IMR-90 (cell line): ENCODE data around the gene ATP2A3. TPM values are rescaled to one million over a fixed set of nuclear protein-coding genes. Genes with fewer than 3 reads are reported as not detected.

Experiments used
- ATAC-seq: fragments of 200-7000 bp; cut with Tn5 transposase; 2 replicates; pipeline ENCODE4 v1.9.1; 2020; ENCODE audit warnings: low read depth, mild to moderate bottlenecking, moderate library complexity
- BruUV-seq: library from RNA; stranded (reverse); fragments of 400-500 nt; replicated peaks from 2 replicates; lab custom pipeline; 2021; lab: Mats Ljungman, UMichigan
- CTCF ChIA-PET: fragments of 300-600 bp; formaldehyde crosslinking; extraction: SDS; loops from one replicate; lab custom pipeline; 2021; ENCODE audit warnings: antibody characterized with exemption; lab: Yijun Ruan, JAX
- POLR2A ChIA-PET: fragments of 300-600 bp; sonication (Branson Sonifier 250); formaldehyde crosslinking; loops from one replicate; lab custom pipeline; 2022; ENCODE audit warnings: antibody characterized with exemption; ENCODE audit not compliant: unreplicated experiment; lab: Charles Lee
- DNase-seq: peaks from one replicate; pipeline ENCODE4 v3.0.0; 2013
- H2AFZ ChIP-seq: replicated peaks from 2 replicates; pipeline ENCODE3; 2013; ENCODE audit warnings: low read length, mild to moderate bottlenecking; ENCODE audit not compliant: poor library complexity
- H2AK5ac ChIP-seq: 2 replicates; pipeline ENCODE4 v1.6.1; 2013; ENCODE audit warnings: low read depth, low read length, inconsistent platforms
- H2AK9ac ChIP-seq: replicated peaks from 2 replicates; pipeline ENCODE3; 2013; ENCODE audit warnings: mild to moderate bottlenecking, low read depth, low read length, moderate library complexity; ENCODE audit not compliant: poor library complexity
- H2BK120ac ChIP-seq: 2 replicates; pipeline ENCODE4 v1.6.1; 2013; ENCODE audit warnings: low read depth, low read length, inconsistent platforms
- H2BK15ac ChIP-seq: 3 replicates; pipeline ENCODE4 v1.6.1; 2013; ENCODE audit warnings: low read depth, low read length, inconsistent platforms
- H2BK20ac ChIP-seq: 2 replicates; pipeline ENCODE4 v1.6.1; 2013; ENCODE audit warnings: low read depth, mild to moderate bottlenecking, inconsistent platforms, low read length, moderate library complexity
- H2BK5ac ChIP-seq: 2 replicates; pipeline ENCODE4 v1.6.1; 2013; ENCODE audit warnings: mild to moderate bottlenecking, low read depth, low read length, inconsistent platforms; ENCODE audit not compliant: poor library complexity, severe bottlenecking
- H3K14ac ChIP-seq: replicated peaks from 2 replicates; pipeline ENCODE4 v1.6.1; 2013; ENCODE audit warnings: low read depth, low read length, inconsistent platforms
- H3K18ac ChIP-seq: 2 replicates; pipeline ENCODE4 v1.6.1; 2013; ENCODE audit warnings: low read depth, low read length, control low read depth
- H3K23ac ChIP-seq: 2 replicates; pipeline ENCODE4 v1.6.1; 2013; ENCODE audit warnings: low read depth, low read length, inconsistent platforms
- H3K27ac ChIP-seq: 2 replicates; pipeline ENCODE4 v1.5.1; 2013; ENCODE audit warnings: mild to moderate bottlenecking, control low read depth, low read length; ENCODE audit not compliant: insufficient read depth
- H3K27me3 ChIP-seq: 2 replicates; pipeline ENCODE4 v1.6.1; 2013; ENCODE audit warnings: low read length; ENCODE audit not compliant: control insufficient read depth, insufficient read depth
- H3K36me3 ChIP-seq: 2 replicates; pipeline ENCODE4 v1.6.1; 2013; ENCODE audit warnings: low read length, mixed read lengths; ENCODE audit not compliant: control insufficient read depth, insufficient read depth
- H3K4ac ChIP-seq: 2 replicates; pipeline ENCODE4 v1.6.1; 2013; ENCODE audit warnings: low read depth, low read length, inconsistent platforms
- H3K4me1 ChIP-seq: 2 replicates; pipeline ENCODE4 v1.6.1; 2013; ENCODE audit warnings: low read length, mixed read lengths; ENCODE audit not compliant: control insufficient read depth, insufficient read depth
- H3K4me2 ChIP-seq: 2 replicates; pipeline ENCODE4 v1.6.1; 2013; ENCODE audit warnings: low read depth, mild to moderate bottlenecking, control low read depth, low read length, moderate library complexity
- H3K4me3 ChIP-seq: 2 replicates; pipeline ENCODE4 v1.5.1; 2013; ENCODE audit warnings: low read depth, mild to moderate bottlenecking, control low read depth, low read length, moderate library complexity; ENCODE audit not compliant: insufficient read depth
- H3K56ac ChIP-seq: 2 replicates; pipeline ENCODE4 v1.6.1; 2013; ENCODE audit warnings: low read length, inconsistent platforms; ENCODE audit not compliant: insufficient read depth; ENCODE audit errors: extremely low read depth
- H3K79me1 ChIP-seq, 2 experiments: 2 replicates each; pipeline ENCODE4 v1.6.1; 2013; ENCODE audit warnings: low read length in 2 of 2, inconsistent platforms in 1 of 2, low read depth in 1 of 2
- H3K9ac ChIP-seq: 2 replicates; pipeline ENCODE4 v1.6.1; 2013; ENCODE audit warnings: low read depth, low read length, control low read depth
- H3K9me1 ChIP-seq: 2 replicates; pipeline ENCODE4 v1.6.1; 2013; ENCODE audit warnings: low read length, inconsistent platforms; ENCODE audit not compliant: insufficient read depth
- H3K9me3 ChIP-seq: 2 replicates; pipeline ENCODE4 v1.6.1; 2013; ENCODE audit warnings: low read length; ENCODE audit not compliant: control insufficient read depth, insufficient read depth
- H4K20me1 ChIP-seq: 2 replicates; pipeline ENCODE4 v1.6.1; 2013; ENCODE audit warnings: low read length, inconsistent platforms; ENCODE audit not compliant: insufficient read depth
- H4K5ac ChIP-seq: 2 replicates; pipeline ENCODE4 v1.6.1; 2013; ENCODE audit warnings: mild to moderate bottlenecking, low read depth, low read length, control low read depth
- H4K8ac ChIP-seq, 2 experiments: 2 replicates each; pipeline ENCODE4 v1.6.1; 2013; ENCODE audit warnings: low read depth in 2 of 2, low read length in 2 of 2, control low read depth in 1 of 2, inconsistent platforms in 1 of 2
- H4K91ac ChIP-seq: 2 replicates; pipeline ENCODE4 v1.6.1; 2013; ENCODE audit warnings: low read depth, low read length, inconsistent platforms; ENCODE audit not compliant: insufficient read depth
- BHLHE40 ChIP-seq: fragments of 150-350 bp; IDR thresholded peaks from 2 replicates; pipeline ENCODE4 v1.6.1; 2016; ENCODE audit warnings: mild to moderate bottlenecking, low read depth, low read length
- CEBPB ChIP-seq: IDR thresholded peaks from 2 replicates; pipeline ENCODE4 v1.6.1; 2012; ENCODE audit warnings: low read depth, low read length, improper control_type of control experiment
- CHD1 ChIP-seq: IDR thresholded peaks from 2 replicates; pipeline ENCODE4 v1.6.1; 2012; ENCODE audit warnings: low read depth, low read length, improper control_type of control experiment
- CTCF ChIP-seq: conservative IDR thresholded peaks from 2 replicates; pipeline ENCODE4 v1.5.1; 2012; ENCODE audit warnings: mild to moderate bottlenecking, low read depth, low read length, improper control_type of control experiment
- ELK1 ChIP-seq: fragments of 150-350 bp; IDR thresholded peaks from 2 replicates; pipeline ENCODE4 v1.6.1; 2016; ENCODE audit warnings: low read depth, mild to moderate bottlenecking, low read length, moderate library complexity, borderline replicate concordance
- FOS ChIP-seq: fragments of 150-350 bp; IDR thresholded peaks from 2 replicates; pipeline ENCODE4 v1.6.1; 2016; ENCODE audit warnings: low read depth, low read length
- MAFK ChIP-seq: IDR thresholded peaks from 2 replicates; pipeline ENCODE4 v1.6.1; 2012; ENCODE audit warnings: low read depth, low read length, improper control_type of control experiment
- MAZ ChIP-seq: IDR thresholded peaks from 2 replicates; pipeline ENCODE4 v1.6.1; 2012; ENCODE audit warnings: low read depth, mild to moderate bottlenecking, low read length, improper control_type of control experiment, moderate library complexity, borderline replicate concordance
- MXI1 ChIP-seq: IDR thresholded peaks from 2 replicates; pipeline ENCODE4 v1.6.1; 2012; ENCODE audit warnings: low read depth, mild to moderate bottlenecking, low read length, moderate library complexity, borderline replicate concordance
- NFE2L2 ChIP-seq: fragments of 150-350 bp; IDR thresholded peaks from 2 replicates; pipeline ENCODE4 v1.6.1; 2016; ENCODE audit warnings: low read depth, mild to moderate bottlenecking, low read length
- POLR2A ChIP-seq: IDR thresholded peaks from 2 replicates; pipeline ENCODE4 v1.6.1; 2012; ENCODE audit warnings: mild to moderate bottlenecking, low read depth, low read length
- RAD21 ChIP-seq: IDR thresholded peaks from 2 replicates; pipeline ENCODE4 v1.6.1; 2012; ENCODE audit warnings: low read length, improper control_type of control experiment
- RCOR1 ChIP-seq: IDR thresholded peaks from 2 replicates; pipeline ENCODE4 v1.6.1; 2012; ENCODE audit warnings: mild to moderate bottlenecking, low read length, improper control_type of control experiment; ENCODE audit not compliant: insufficient replicate concordance
- RFX5 ChIP-seq: IDR thresholded peaks from 2 replicates; pipeline ENCODE4 v1.8.0; 2012; ENCODE audit warnings: low read depth, mild to moderate bottlenecking, low read length, moderate library complexity
- SMC3 ChIP-seq: fragments of 150-350 bp; IDR thresholded peaks from 2 replicates; pipeline ENCODE4 v1.6.1; 2016; ENCODE audit warnings: low read depth, mild to moderate bottlenecking, antibody characterized with exemption, low read length, moderate library complexity
- USF2 ChIP-seq: fragments of 150-350 bp; IDR thresholded peaks from 2 replicates; pipeline ENCODE4 v1.6.1; 2017; ENCODE audit warnings: mild to moderate bottlenecking, antibody characterized with exemption, low read length, low read depth
- WGBS, 2 experiments: methylation state at CpG; one replicate each; pipeline versions ENCODE4 v1.1.5 to v1.1.7; 2013; ENCODE audit warnings: missing lambda C conversion rate in 2 of 2; ENCODE audit not compliant: insufficient read length in 1 of 2; ENCODE audit errors: extremely low coverage in 2 of 2; 5-methylcytosine and 5-hydroxymethylcytosine counted together
- dilution Hi-C: fragments of 300-500 bp; cut with HindIII; formaldehyde crosslinking; loops from one replicate; pipeline ENCODE4 v1.14.3; 2018; ENCODE audit warnings: low sequenced_read_pairs; ENCODE audit not compliant: unreplicated experiment
- in situ Hi-C: fragments of 300-500 bp; cut with MboI; formaldehyde crosslinking; loops from 3 replicates; pipeline ENCODE4 v1.14.3; 2019; ENCODE audit warnings: low sequenced_read_pairs, inconsistent platforms, mixed read lengths
- intact Hi-C: fragments of 100-400 bp; cut with micrococcal nuclease; formaldehyde crosslinking; loops from 2 replicates; pipeline ENCODE4 v1.10.0; 2022
- polyA plus RNA-seq, 3 experiments: library from polyadenylated mRNA; depleted of rRNA; stranded (reverse); fragments of >200 nt; gene quantifications; 2 replicates each; pipeline ENCODE4 v1.2.3, GENCODE V29; 2012; ENCODE audit warnings: low replicate concordance in 1 of 3
- total RNA-seq: library from RNA; depleted of rRNA; stranded (reverse); fragments of >200 nt; gene quantifications from 2 replicates; pipeline ENCODE4 v1.2.3, GENCODE V29; 2012

ATP2A3 gene
- total and polyA plus RNA-seq, 2 of the 4 experiments (the other 2 are of a cell fraction), result 0.18 to 0.63 TPM

- Histone ChIP-seq H3K4ac (no peak overlapping the region), H2AK5ac (no peak overlapping the region), H3K23ac (no peak overlapping the region), H3K18ac (no peak overlapping the region), H3K4me1 (no peaks in the 10 kb centered on the region), H4K91ac (no peak overlapping the region), H2BK120ac (no peak overlapping the region), H3K27me3 (peaks cover 10% of the 10 kb centered on the region; the same call in 1 of the 2 replicates), H3K4me2 (no peak overlapping the region), H2AFZ (no peak overlapping the region), H3K9me1 (no peaks in the 10 kb centered on the region), H2BK20ac (no peak overlapping the region), H3K79me1 (no peaks in the 10 kb centered on the region), H3K27ac (no peak overlapping the region), H2AK9ac (no peak overlapping the region), H3K14ac (no peak overlapping the region), H3K9ac (no peak overlapping the region), H2BK15ac (no peak overlapping the region), H3K56ac (no peak overlapping the region), H3K36me3 (no peaks in the 10 kb centered on the region), H3K9me3 (peaks cover 17% of the 10 kb centered on the region), H4K5ac (no peak overlapping the region), H3K4me3 (no peak overlapping the region), H2BK5ac (no peak overlapping the region), H4K8ac (no peak overlapping the region), H4K20me1 (no peaks in the 10 kb centered on the region)
- WGBS, 2 experiments, result 52% methylated on average over 7 of the region's 17 CpGs; no CpG with 5 or more reads in 1 of the 2 experiments
- no peak for DNase-seq
- TF ChIP-seq NFE2L2 (no peak), CHD1 (no peak), RFX5 (no peak), FOS (no peak), ELK1 (no peak), SMC3 (no peak), RAD21 (no peak), CTCF (no peak), MXI1 (no peak), POLR2A (no peak), RCOR1 (no peak), CEBPB (no peak), MAZ (no peak), BHLHE40 (no peak), USF2 (no peak), MAFK (no peak)
- intact Hi-C loops, result no loop called here
- ATAC-seq, result no peak
- ChIA-PET POLR2A (no interaction called here), CTCF (no interaction called here)
- BruUV-seq, result no TSS peak
- in situ Hi-C loops, result no loop called here
- dilution Hi-C loops, result no loop called here
These were observed 12.5 kb upstream of the ATP2A3 start for GRCh38 chr17:3976675-3977171.
